SU-DHL-6 (cell line): ENCODE data around the gene CCT5.
"Not testable (repeated sequence)": the region's sequence is repeated elsewhere in the genome, so short reads cannot be mapped to it uniquely, and the experiment has no call there.

Source experiments
- EZH2phosphoT487 ChIP-seq: fragments of 200-600 bp; sonication (generic), shearing (Covaris generic); conservative IDR thresholded peaks from 2 replicates; pipeline ENCODE4 v1.6.1; 2018; ENCODE audit warnings: mild to moderate bottlenecking, antibody characterized with exemption, low read length, moderate library complexity, mixed read lengths
- TF ChIP-seq, protein P1 (sequence below): fragments of 200-600 bp; sonication (generic); IDR thresholded peaks from one replicate; pipeline ENCODE4 v1.5.1; 2017; ENCODE audit warnings: antibody characterized with exemption, mild to moderate bottlenecking, low read length, moderate library complexity; ENCODE audit not compliant: insufficient read depth, poor library complexity, severe bottlenecking

DNA sequence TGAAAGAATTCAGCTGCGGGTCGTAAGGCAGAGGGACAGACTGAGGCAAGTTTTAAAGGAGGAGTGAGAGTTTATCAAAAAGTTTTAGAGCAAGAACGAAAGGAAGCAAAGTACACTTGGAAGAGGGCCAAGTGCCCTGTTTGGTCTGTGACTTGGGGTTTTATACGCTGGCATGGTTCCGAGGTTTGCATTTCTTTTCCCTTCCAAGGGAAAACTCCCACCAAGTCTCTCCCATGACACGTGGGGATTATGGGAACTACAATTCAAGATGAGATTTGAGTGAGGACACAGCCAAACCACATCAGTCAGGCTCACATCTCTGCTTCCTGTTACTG is 22.8 kb downstream of the CCT5 start:
- TF ChIP-seq EZH2phosphoT487: not testable (repeated sequence)
- TF ChIP-seq, protein P1, sequence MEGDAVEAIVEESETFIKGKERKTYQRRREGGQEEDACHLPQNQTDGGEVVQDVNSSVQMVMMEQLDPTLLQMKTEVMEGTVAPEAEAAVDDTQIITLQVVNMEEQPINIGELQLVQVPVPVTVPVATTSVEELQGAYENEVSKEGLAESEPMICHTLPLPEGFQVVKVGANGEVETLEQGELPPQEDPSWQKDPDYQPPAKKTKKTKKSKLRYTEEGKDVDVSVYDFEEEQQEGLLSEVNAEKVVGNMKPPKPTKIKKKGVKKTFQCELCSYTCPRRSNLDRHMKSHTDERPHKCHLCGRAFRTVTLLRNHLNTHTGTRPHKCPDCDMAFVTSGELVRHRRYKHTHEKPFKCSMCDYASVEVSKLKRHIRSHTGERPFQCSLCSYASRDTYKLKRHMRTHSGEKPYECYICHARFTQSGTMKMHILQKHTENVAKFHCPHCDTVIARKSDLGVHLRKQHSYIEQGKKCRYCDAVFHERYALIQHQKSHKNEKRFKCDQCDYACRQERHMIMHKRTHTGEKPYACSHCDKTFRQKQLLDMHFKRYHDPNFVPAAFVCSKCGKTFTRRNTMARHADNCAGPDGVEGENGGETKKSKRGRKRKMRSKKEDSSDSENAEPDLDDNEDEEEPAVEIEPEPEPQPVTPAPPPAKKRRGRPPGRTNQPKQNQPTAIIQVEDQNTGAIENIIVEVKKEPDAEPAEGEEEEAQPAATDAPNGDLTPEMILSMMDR: not testable (repeated sequence)
